NCI-H2081 treated with DMSO at 0.1 percent for 48 hours (cell line): ENCODE results near the gene DDHD1.
"Not testable (repeated sequence)": the region's sequence is repeated elsewhere in the genome, so short reads cannot be mapped to it uniquely, and the experiment has no call there.

Source experiments
- DNase-seq: peaks from one replicate; lab custom pipeline; 2025; lab: John Stamatoyannopoulos, UW

DDHD1 gene

DNA sequence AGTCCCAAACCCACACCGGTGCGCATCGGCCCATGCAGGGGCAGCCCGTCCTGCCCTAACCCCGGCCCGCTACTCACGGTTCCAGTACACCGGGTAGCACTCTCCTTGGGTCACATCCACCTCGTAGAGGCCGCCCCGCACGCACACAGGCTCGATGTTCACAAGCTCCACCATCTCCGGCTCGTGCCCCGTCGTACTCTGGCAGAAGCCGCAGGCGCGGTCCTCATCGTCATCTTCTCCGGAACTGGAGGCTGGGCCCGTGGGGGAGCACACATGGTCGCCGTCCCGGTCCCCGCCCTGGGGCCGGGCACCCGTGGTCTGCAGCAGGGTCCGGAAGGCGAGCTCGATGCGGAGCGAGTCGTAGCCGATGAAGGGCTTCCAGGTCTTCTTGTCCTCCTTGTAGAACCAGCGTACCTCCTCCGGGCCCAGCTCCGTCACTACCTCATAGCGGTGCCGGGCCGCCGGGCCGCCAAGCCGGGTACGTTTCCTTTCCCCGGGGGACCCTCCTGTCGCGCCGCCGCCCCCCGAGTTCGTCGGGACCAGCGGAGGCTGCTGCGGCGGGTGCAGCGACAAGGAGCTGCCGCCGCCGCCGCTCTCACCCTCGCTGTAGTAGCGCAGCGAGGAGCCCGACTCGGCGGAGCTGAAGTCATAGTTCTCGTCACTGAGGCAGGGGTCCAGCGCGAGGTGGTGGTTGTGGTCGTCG is 788 bp downstream of the DDHD1 start:
- no peak for DNase-seq

GRCh38 chr14:53151523-53152183 is 1.5 kb downstream of the DDHD1 start:
- no peak for DNase-seq

- no peak for DNase-seq
Measured at GRCh38 chr14:53149668-53150316, 3.3 kb downstream of the DDHD1 start.

- no peak for DNase-seq
Measured at GRCh38 chr14:53148671-53149070, 4.5 kb downstream of the DDHD1 start.

DNA sequence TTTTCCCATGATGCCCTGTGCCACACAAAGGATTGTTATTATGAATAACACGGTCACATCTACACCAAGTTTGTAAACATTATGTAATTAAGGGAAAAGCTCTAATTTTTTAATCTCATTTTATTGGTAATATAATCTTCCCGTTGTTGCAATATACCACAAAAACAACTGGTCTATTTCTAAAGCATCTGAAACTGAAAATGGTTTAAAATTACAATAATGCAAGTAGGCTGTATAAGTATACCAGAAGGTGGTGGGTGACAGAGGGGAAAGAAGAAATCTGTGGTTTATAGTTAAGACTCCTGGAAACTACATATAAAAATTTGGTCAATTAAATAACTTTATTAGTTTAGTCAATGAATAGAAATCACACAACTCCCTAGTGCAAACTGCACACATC is 5.2 kb downstream of the DDHD1 start:
- no peak for DNase-seq

GRCh38 chr14:53147208-53147607 is 5.9 kb downstream of the DDHD1 start:
- no peak for DNase-seq

- DNase-seq = no peak
Measured at GRCh38 chr14:53146739-53147138, 6.4 kb downstream of the DDHD1 start.

DNA sequence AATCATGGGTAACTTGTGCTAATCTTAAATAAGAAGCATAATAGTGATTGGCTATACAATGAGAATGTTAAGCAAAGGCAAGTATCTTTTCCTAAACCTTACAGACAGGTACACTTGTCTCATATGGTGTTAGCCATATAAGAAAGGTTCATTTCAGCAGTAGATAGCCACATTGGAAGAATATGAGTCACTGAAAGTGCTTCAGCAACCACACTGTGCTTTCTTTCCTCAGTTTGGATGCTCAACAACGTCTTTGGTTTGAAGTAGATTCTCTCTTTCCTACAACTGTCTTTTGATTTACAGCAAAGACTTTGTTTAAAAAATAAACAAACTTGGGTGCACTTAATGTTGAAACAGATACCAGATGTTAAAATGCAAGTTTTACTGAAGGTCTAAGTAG is 8.9 kb downstream of the DDHD1 start:
- no peak for DNase-seq

DNA sequence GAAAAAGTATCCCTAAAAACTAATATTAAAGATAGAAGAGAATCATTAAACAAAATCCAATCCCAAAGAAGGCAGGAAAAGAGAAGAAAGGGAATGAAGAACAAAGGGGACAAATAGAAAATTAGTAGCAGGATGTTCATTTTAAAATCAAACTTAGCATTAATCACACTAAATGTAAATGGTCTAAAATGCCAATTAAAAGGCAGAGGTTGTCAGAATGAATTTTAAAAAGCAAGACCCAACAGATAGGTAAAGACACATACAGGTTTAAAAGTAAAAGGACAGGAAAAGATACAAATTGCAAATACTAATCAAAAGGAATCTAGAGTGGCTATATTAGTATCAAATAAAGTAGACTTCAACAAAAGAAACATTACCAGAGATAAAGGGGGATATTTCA is 12.5 kb downstream of the DDHD1 start:
- no peak for DNase-seq

DNA sequence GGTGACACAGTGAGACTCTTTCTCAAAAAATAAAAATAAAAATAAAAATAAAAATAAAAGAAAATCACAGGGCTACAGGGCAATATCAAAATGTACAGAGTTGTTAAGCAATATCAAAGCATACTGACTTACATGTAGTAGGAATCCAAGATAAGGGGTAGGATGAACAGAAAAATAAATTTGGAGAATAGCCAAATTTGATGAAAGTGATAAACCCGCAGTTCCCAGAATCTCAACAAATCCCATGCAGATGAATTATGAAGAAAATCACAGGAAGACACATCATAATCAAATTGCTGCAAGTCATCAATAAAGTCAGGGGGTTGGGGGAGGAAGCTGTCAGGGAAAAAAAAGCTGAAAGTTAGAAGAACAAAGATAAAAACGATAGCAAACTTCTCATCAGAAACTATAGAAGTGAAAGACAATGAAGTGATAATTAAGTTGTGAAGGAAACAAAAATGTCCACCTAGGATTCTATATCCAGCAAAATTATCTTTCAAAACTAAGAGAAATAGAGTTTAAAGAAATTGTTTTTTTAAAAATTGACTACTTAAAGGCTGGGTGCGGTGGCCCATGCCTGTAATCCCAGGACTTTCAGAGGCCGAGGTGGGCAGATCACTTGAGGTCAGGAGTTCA is 15.4 kb downstream of the DDHD1 start:
- DNase-seq = no peak

DNA sequence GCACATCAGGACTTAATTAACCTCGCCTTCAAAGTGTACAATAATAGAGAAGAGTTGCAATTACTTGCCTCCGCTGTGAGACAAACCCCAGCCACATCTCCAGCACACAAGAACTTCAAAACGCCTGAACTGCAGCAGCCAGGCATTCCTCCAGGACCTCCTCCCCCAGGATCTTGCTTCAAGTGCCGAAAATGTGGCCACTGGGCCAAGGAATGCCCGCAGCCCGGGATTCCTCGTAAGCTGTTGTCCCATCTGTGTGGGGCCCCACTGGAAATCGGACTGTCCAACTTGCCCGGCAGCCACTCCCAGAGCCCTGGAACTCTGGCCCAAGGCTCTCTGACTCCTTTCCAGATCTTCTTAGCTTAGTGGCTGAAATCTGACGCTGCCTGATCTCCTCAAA is 22.6 kb downstream of the DDHD1 start:
- not testable (repeated sequence) for DNase-seq

GRCh38 chr14:53128303-53129028 is 24.7 kb downstream of the DDHD1 start:
- DNase-seq = no peak

- no peak for DNase-seq
Measured at GRCh38 chr14:53127832-53128231, 25.3 kb downstream of the DDHD1 start.

DNA sequence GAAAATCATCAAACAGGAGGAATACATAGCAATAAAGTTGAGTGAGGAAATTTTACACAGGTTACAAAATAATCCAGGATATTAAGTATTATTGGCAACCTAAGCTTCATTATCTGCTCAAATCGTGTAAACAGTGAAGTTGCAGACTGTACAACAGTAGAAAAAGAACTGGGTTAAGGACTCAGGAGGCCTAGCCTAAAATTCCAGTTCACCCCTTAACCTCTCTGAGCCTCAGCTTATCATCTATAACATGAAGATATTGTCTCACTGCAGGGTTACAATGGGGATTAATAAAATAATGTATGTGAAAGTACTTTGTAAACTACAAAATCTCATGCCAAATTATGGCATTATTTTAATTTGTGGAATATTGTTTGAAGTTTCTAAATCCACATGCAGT is 26.0 kb downstream of the DDHD1 start:
- no peak for DNase-seq

- no peak for DNase-seq
Measured at GRCh38 chr14:53126731-53127130, 26.4 kb downstream of the DDHD1 start.

DNA sequence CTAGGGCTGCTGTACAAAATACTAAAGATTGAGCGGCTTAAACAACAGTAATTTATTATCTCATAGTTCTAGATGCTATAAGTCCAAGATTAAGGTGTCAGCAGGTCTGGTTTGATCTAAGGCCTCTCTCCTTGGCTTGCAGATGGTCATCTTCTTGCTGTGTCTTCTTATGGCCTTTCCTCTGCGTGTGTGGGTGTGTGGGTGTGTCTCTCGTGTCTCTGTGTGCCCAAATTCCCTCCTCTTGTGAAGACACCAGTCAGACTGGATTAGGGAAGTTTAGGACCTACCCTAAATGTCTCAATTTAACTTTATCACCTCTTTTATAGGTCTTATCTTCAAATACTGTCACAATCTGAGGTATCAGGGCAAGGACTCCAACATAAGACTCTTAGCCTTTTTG is 28.3 kb downstream of the DDHD1 start:
- no peak for DNase-seq

GRCh38 chr14:53121419-53121818 is 31.7 kb downstream of the DDHD1 start:
- DNase-seq = not testable (repeated sequence)

GRCh38 chr14:53117479-53117878 is 35.6 kb downstream of the DDHD1 start:
- not testable (repeated sequence) for DNase-seq

DNA sequence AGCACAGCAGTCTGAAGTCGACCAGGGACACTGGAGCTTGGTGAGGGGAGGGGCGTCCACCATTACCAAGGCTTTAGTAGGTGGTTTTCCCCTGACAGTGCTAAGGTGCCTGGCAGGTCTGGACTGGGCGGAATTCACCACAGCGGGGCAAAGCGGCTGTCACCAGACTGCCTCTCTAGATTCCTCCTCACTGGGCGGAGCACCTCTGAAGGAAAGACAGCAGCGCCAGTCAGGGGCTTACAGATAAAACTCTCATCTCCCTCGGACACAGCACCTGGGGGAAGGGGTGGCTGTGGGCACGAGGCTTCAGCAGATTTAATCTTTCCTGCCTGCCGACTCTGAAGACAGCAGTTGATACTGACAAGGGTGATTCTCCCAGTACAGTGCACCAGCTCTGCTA is 39.1 kb downstream of the DDHD1 start:
- no peak for DNase-seq

- DNase-seq = no peak
Measured at GRCh38 chr14:53110096-53110495, 43.0 kb downstream of the DDHD1 start.

DNA sequence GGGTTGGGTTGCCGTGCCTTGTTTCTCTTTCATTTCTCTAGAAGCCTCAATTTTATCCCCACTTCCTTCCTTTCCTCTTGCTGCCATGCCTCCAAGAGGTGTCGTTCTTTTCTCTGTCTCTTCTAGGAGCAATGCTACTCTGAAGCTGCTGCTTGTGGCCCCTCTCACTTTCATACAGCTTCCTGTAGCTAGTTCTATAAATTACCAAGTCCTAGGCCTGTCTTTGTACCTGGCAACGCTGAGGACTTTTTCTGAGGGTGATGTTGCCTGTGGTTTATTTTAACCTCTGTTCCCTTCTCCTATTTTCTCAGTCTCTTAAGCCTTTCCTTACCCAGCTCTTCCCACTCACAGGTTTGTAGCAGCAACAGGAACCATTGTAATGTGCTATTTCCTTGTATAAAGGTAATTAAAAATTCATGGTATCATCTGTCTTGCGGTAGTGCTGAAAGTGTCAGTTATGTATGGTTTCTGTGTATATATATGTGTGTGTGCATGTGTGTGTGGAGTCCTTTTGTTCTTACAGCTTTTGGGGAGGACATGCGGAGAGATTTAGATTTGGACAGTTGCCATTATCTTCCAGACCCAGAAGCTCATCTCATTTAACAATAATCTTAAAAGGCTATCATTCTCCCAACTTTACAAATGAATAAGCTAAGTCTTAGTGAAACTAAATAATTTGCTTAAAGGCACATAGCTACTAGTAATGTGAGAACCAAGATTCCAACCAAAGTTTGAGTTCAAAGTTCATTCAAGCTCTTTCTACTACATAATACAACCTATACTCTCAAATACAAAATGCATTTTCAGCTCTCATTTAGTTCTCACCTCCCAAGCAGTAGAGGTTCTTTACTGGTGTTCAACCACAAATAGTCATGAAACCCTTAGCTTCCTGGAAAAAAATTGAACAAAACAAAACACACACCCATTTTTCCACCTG is 43.8 kb downstream of the DDHD1 start:
- DNase-seq = no peak
